GM21423 (cell line): ENCODE results near the gene LEFTY1.
"Not testable (repeated sequence)": the region's sequence is repeated elsewhere in the genome, so short reads cannot be mapped to it uniquely, and the experiment has no call there.

ENCODE experiments used
- ATAC-seq: cut with Tn5 transposase; IDR thresholded peaks from one replicate; pipeline ENCODE4 v1.9.1; 2021; ENCODE audit warnings: mild to moderate bottlenecking, moderate library complexity; ENCODE audit not compliant: unreplicated experiment

Gene LEFTY1

DNA sequence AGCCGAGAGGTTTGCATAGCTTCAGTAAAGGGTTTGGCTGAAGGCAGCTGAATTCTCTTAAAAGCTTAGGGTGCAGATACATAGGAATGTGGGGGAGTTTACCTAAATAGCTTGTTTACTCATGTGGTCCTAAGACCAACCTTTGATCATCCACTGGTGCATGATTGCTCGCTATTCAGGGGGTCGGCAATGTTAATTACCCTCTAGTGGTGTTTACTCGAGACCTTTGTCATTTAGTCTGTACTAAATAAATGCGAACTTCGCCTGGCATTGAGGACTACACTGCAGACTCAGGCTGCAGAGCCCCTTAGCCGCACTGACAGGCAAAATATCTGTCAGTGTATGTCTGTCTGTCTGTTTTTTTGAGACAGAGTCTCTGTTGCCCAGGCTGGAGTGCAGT, 38.6 kb downstream of the LEFTY1 start:
- ATAC-seq, result no peak

DNA sequence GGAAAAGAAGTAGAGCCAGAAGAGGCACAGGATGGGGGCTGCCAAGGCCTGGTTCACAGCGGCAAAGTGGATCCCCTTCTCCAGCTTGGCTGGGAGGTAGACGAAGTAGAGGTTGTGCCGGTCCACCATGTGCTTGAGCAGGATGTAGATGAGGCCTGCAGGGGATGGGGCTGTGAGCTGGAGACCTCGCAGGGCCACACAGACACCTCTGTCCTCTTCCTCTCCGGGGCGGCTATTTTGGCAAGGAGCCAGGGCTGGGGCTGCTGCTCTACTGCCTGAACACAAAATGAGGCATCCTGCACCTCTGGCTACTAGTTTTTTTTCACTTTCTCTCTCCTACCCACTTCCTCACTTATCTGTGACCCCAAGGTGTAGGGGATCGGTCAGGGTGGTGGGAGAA, 39.0 kb downstream of the LEFTY1 start:
- ATAC-seq, result no peak

DNA sequence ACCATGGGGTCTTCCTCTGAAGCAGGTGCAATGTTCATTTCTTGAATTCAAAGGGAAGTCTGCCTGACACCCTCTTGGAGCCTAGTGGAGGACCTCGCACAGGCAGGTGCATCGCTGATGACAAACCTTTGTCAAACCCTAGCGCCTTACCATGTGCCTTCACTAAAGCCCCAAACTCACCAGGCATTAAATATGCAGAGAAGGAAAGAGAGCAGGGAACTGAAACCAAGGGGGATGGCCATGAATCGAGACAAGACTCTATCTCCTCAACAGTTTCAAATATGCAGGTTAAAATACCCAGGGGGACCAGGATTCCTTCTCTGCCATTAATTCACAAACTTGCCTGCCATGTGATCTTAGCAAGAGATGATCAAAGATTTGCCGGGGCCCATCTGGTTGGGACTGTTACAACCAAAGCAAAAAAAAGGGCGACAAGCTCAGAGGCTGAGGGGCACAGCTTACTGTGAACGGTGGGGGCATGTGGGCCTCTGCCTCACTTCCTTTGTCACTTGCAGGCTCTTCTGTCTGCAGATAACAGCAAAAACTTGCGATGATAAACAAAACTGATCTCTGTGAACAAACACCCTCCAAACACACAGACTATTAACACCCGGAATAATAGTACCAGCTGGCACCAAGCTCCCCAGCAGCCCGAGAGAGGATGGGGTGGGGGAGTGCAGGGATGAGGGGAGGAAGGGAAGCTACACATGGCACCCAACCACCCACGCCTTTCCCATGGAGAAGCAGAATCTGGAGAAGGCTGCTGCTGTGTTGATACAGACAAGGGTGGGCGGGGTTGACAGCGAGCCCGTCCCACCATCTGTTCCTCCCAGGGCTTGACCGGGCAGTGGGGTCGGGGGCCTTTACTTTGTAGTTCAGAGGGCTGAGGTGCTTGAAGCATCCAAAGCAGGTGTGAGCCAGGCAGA, 40.7 kb downstream of the LEFTY1 start:
- ATAC-seq, result peak; percentile 62

GRCh38 chr1:225847610-225848009, 41.3 kb downstream of the LEFTY1 start:
- ATAC-seq, result peak; percentile 2

DNA sequence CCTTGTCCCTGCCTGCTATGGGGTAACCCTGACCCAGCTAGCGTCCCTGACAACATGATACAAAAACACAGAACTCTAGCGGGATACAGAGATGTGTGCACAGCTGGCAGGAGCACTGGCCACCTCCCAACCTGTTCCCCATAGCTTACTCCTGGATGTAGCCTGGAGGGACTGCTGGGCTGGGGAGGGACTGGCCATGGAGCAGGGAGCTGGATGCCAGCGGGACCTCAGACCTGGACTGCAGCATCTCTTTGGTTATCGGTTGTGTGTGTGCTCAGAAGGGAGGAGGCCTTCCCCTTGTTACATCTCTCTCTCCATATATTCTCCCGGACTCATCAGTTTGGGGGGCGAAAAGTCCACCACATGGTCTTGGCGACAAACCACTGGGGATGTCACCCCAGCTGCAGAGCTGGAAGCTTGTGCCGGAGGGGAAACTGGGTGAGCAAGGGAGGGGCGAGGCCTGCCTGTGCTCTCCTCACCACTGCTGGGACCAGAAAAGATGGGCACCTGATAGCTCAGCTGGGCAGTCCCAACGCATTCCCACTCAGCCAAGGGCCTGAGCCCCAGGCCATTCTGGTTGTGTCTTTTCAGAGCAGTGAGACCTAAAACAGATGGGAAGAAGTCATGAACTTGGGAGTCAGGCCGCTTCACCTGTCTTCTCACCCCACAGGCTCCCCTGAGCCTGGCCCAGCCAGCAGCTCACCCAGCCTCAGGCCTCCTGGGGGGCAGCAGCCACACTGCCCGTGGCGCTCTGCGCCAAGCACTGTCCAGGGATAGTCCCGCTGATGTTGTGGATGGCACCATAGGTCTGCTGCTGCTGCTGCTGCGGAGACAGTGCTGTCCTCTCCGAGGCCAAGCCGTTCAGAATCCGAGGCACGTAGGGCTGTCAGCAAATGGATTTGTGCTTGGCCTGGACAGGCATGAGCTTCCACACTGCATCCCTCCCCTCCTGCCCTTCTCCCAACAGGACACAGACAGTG, 42.3 kb downstream of the LEFTY1 start:
- no peak for ATAC-seq

- ATAC-seq, result no peak
These were observed 43.2 kb downstream of the LEFTY1 start for GRCh38 chr1:225845571-225846259.

GRCh38 chr1:225845097-225845496, 43.8 kb downstream of the LEFTY1 start:
- ATAC-seq, result no peak

- ATAC-seq, result no peak
These were observed 44.5 kb downstream of the LEFTY1 start for GRCh38 chr1:225844236-225845061.

GRCh38 chr1:225843426-225843795, 45.5 kb downstream of the LEFTY1 start:
- no peak for ATAC-seq

- no peak for ATAC-seq
These were observed 46.0 kb downstream of the LEFTY1 start for GRCh38 chr1:225842788-225843425.

- no peak for ATAC-seq
These were observed 46.9 kb downstream of the LEFTY1 start for GRCh38 chr1:225842074-225842473.

- ATAC-seq, result no peak
These were observed 48.2 kb downstream of the LEFTY1 start for GRCh38 chr1:225840713-225841112.

DNA sequence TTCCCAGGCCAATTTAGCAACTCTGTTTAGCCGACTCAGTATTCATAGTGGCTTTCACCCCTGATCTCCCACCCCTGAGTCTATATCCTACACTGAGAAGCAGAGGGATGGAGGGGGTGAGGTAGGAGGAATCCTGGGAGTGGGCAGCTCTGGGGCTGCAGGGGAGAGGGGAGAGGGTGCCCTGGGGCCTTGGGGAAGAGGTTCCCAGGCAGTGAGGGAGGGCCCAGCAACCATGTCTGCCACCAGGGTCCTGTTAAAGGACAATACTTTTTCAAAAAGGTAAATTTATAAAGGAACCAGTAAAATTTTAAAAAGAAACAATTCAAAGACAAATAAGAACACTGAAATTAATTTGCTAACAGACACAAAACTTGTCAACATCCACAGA, 48.7 kb downstream of the LEFTY1 start:
- ATAC-seq, result no peak

DNA sequence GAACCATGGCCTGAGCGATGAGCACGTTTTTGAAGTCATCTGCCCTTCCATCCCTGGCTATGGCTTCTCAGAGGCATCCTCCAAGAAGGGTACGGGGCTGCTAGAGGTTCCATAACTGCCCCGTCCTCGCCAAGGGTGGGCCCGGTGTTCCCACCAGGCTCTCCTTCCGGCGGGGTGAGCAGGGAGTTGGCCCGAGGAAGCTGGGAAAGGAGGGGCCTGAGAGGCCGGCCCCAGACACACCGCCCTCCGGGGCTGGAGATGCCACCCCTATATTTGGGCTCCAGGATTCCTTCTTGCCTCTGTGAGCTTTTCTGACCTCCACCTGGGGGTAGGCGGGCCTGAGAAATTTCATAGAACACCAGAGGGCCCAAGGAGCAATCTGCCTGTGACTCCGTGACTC, 50.2 kb downstream of the LEFTY1 start:
- ATAC-seq, result no peak

- ATAC-seq, result not testable (repeated sequence)
These were observed 52.6 kb downstream of the LEFTY1 start for GRCh38 chr1:225836296-225836695.
